GM23338 (cell line): ENCODE measurements around the gene PROCA1. TPM values are rescaled to one million over a fixed set of nuclear protein-coding genes. Genes with fewer than 3 reads are reported as not detected.
A peak's percentile ranks its signal among the peaks of the same experiment; 100 is the strongest.

Experiments
- ATAC-seq: fragments of 200-7000 bp; cut with Tn5 transposase; 3 replicates; pipeline ENCODE4 v1.9.1; 2020
- DNase-seq: peaks from one replicate; pipeline ENCODE4 v3.0.0-alpha.2; 2015; ENCODE audit warnings: low spot score
- H2AFZ ChIP-seq: fragments of 200-600 bp; sonication (generic); 2 replicates; pipeline ENCODE4 v1.8.0; 2016; ENCODE audit warnings: antibody characterized with exemption, mild to moderate bottlenecking, moderate library complexity
- H3F3A ChIP-seq: fragments of 200-600 bp; sonication (generic); replicated peaks from 2 replicates; pipeline ENCODE4 v1.8.0; 2017; ENCODE audit warnings: antibody characterized with exemption, mixed run types, low read depth
- H3K27ac ChIP-seq: fragments of 200-600 bp; sonication (generic); 2 replicates; pipeline ENCODE4 v1.6.1; 2016; ENCODE audit warnings: low read depth
- H3K27me3 ChIP-seq: fragments of 200-600 bp; sonication (generic); 2 replicates; pipeline ENCODE4 v1.8.0; 2016; ENCODE audit warnings: mild to moderate bottlenecking, mixed run types, moderate library complexity; ENCODE audit not compliant: insufficient read depth
- H3K36me3 ChIP-seq: fragments of 200-600 bp; sonication (generic); 2 replicates; pipeline ENCODE4 v1.8.0; 2016; ENCODE audit warnings: mild to moderate bottlenecking; ENCODE audit not compliant: insufficient read depth
- H3K4me1 ChIP-seq: fragments of 200-600 bp; sonication (generic); 2 replicates; pipeline ENCODE4 v1.8.0; 2016; ENCODE audit warnings: mild to moderate bottlenecking, moderate library complexity; ENCODE audit not compliant: insufficient read depth
- H3K4me2 ChIP-seq: fragments of 200-600 bp; sonication (generic); 2 replicates; pipeline ENCODE4 v1.7.1; 2017; ENCODE audit warnings: mixed run types
- H3K4me3 ChIP-seq: fragments of 200-600 bp; sonication (generic); 2 replicates; pipeline ENCODE4 v1.6.1; 2016; ENCODE audit warnings: mixed run types
- H3K79me2 ChIP-seq: fragments of 200-600 bp; sonication (generic); replicated peaks from 2 replicates; pipeline ENCODE4 v1.8.0; 2017; ENCODE audit warnings: mild to moderate bottlenecking; ENCODE audit not compliant: insufficient read depth
- H3K9me2 ChIP-seq: fragments of 200-600 bp; sonication (generic); 2 replicates; pipeline ENCODE4 v1.8.0; 2017; ENCODE audit not compliant: insufficient read depth
- H4K20me1 ChIP-seq: fragments of 200-600 bp; sonication (generic); replicated peaks from 2 replicates; pipeline ENCODE4 v1.8.0; 2017; ENCODE audit warnings: mild to moderate bottlenecking; ENCODE audit not compliant: insufficient read depth
- H3K27ac Mint-ChIP-seq: 2 replicates; pipeline ENCODE4 v1.8.0; 2020; ENCODE audit warnings: inconsistent platforms, mild to moderate bottlenecking, moderate library complexity, mixed read lengths
- H3K27me3 Mint-ChIP-seq: 3 replicates; pipeline ENCODE4 v1.8.0; 2022; ENCODE audit warnings: low read depth, mild to moderate bottlenecking, moderate library complexity, mixed read lengths, inconsistent platforms; ENCODE audit not compliant: insufficient read depth, poor library complexity
- H3K36me3 Mint-ChIP-seq: 3 replicates; pipeline ENCODE4 v1.8.0; 2021; ENCODE audit warnings: low read depth, mild to moderate bottlenecking, inconsistent platforms, moderate library complexity, mixed read lengths
- H3K4me1 Mint-ChIP-seq: 3 replicates; pipeline ENCODE4 v1.8.0; 2020; ENCODE audit warnings: mild to moderate bottlenecking, inconsistent platforms, mixed read lengths
- H3K4me3 Mint-ChIP-seq: 3 replicates; pipeline ENCODE4 v1.8.0; 2021; ENCODE audit warnings: moderate library complexity, mild to moderate bottlenecking, inconsistent platforms, mixed read lengths
- H3K9me3 Mint-ChIP-seq: 3 replicates; pipeline ENCODE4 v1.8.0; 2020; ENCODE audit warnings: moderate library complexity, mild to moderate bottlenecking, inconsistent platforms, mixed read lengths
- EZH2phosphoT487 ChIP-seq: fragments of 200-600 bp; sonication (generic); IDR thresholded peaks from one replicate; pipeline ENCODE4 v1.8.1; 2018; ENCODE audit warnings: antibody characterized with exemption; ENCODE audit not compliant: unreplicated experiment
- JUNB ChIP-seq: IDR thresholded peaks from one replicate; pipeline ENCODE4 v1.6.1; 2016; ENCODE audit warnings: antibody characterized with exemption; ENCODE audit not compliant: unreplicated experiment
- NANOG ChIP-seq: IDR thresholded peaks from 2 replicates; pipeline ENCODE4 v1.6.1; 2016; ENCODE audit warnings: antibody characterized with exemption, borderline replicate concordance
- POLR2AphosphoS5 ChIP-seq: IDR thresholded peaks from 2 replicates; pipeline ENCODE4 v1.6.1; 2016; ENCODE audit warnings: antibody characterized with exemption, low read depth
- REST ChIP-seq: IDR thresholded peaks from one replicate; pipeline ENCODE4 v1.6.1; 2018; ENCODE audit warnings: antibody characterized with exemption; ENCODE audit not compliant: unreplicated experiment
- STAT1 ChIP-seq: IDR thresholded peaks from one replicate; pipeline ENCODE4 v1.6.1; 2016; ENCODE audit warnings: antibody characterized with exemption; ENCODE audit not compliant: unreplicated experiment
- ZNF331 ChIP-seq: fragments of 250-450 bp; sonication (Bioruptor Pico); IDR thresholded peaks from 2 replicates; pipeline ENCODE4 v1.5.0; 2020; ENCODE audit warnings: low read depth, mild to moderate bottlenecking, moderate library complexity
- polyA plus RNA-seq: library from polyadenylated mRNA; unstranded; fragments of >200 nt; fragmentation: Nextera tagmentation; extraction: Ambion mirVana; gene quantifications from 2 replicates; pipeline ENCODE4 v1.2.1, GENCODE V29; 2016
- total RNA-seq: library from RNA; depleted of rRNA; stranded (reverse); fragments of >200 nt; shearing (Covaris generic); gene quantifications from 2 replicates; pipeline ENCODE4 v1.2.3, GENCODE V29; 2014

The PROCA1 gene
- total and polyA plus RNA-seq, 2 experiments from 2014 or later = 11.3 to 14.4 TPM

DNA sequence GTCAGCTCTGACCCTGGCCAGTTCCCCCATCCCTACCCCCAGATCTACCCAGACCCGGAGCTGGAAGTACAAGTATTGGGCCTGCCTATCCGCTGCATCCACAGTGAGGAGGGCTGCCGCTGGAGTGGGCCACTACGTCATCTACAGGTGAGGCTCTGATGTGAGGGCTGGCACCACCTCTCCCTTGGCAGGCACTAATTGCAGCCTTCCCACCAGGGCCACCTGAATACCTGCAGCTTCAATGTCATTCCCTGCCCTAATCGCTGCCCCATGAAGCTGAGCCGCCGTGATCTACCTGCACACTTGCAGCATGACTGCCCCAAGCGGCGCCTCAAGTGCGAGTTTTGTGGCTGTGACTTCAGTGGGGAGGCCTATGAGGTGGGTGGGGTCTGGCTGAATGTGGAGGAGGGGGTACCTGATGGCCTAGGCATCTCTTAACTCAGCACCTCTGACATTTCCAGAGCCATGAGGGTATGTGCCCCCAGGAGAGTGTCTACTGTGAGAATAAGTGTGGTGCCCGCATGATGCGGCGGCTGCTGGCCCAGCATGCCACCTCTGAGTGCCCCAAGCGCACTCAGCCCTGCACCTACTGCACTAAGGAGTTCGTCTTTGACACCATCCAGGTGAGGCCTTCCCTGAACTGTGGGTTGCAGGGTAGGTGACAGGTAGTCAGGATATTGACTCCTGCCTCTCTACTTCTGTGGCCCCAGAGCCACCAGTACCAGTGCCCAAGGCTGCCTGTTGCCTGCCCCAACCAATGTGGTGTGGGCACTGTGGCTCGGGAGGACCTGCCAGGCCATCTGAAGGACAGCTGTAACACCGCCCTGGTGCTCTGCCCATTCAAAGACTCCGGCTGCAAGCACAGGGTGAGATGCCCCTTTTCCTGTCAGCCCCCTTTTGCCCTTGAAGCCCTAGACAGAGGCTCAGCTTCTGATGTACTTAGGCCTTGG is 36.4 kb upstream of the PROCA1 start:
- H3K27me3 Mint-ChIP-seq = peaks cover 51% of the 10 kb centered on the region
- peak overlapping the region; percentile 29; the same call in 2 of the 3 replicates for H3K4me3 Mint-ChIP-seq
- no peaks in the 10 kb centered on the region for H3K9me3 Mint-ChIP-seq
- H3K4me3 ChIP-seq = no peak overlapping the region
- H3K27ac ChIP-seq = peak overlapping the region; percentile 99; the same call in 1 of the 2 replicates
- peaks cover 82% of the 10 kb centered on the region for H3K36me3 Mint-ChIP-seq
- no peak overlapping the region for H3K4me2 ChIP-seq
- no peak for ATAC-seq
- no peaks in the 10 kb centered on the region for H3K27me3 ChIP-seq
- peak overlapping the region; percentile 98 for H3K27ac Mint-ChIP-seq
- no peaks in the 10 kb centered on the region for H3K9me2 ChIP-seq
- H3K4me1 Mint-ChIP-seq = peaks cover 42% of the 10 kb centered on the region
- H3K4me1 ChIP-seq = peaks cover 28% of the 10 kb centered on the region
- H3K79me2 ChIP-seq = peaks cover 32% of the 10 kb centered on the region
- no peak for DNase-seq
- TF ChIP-seq REST (no peak), EZH2phosphoT487 (no peak), ZNF331 (CRISPR knock-in tag) (no peak), NANOG (no peak), STAT1 (no peak), JUNB (no peak)
- H3F3A ChIP-seq = peaks cover 68% of the 10 kb centered on the region
- H2AFZ ChIP-seq = no peak overlapping the region
- peaks cover 34% of the 10 kb centered on the region for H3K36me3 ChIP-seq
- peaks cover 20% of the 10 kb centered on the region for H4K20me1 ChIP-seq

DNA sequence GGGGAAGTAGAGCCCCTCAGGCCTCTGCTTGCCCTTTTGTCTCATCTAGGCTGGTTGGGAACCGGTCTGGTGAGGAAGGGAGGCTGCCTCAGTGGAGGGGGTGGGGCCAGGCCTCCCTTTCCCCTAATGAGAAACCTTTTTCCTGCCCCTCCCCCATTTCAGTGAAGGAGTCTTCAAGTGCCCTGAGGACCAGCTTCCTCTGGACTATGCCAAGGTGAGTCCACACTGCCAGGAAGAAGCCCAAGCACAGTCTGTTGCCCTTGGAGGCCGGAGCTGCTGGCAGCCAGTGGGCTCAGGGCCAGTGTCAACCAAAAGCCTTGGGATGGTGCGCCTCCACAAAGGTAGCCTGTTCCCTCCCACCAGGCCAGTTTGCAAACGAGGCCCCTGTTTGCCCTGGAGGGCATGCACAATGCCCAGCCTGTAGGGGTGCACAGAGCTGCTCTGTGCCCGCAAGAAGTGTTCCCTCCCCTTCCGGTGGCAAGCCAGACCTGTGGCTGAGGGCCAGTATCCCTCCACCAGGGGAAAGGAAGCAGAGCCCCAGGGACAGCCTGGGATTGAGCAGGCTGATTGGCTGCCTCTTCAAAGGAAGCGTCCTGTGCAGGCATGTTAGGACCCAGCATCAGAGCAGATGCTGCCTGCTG is 35.5 kb upstream of the PROCA1 start:
- ATAC-seq (peak; percentile 3), DNase-seq (peak; percentile 74)
- H3K9me2 ChIP-seq = no peaks in the 10 kb centered on the region
- H3F3A ChIP-seq = peaks cover 59% of the 10 kb centered on the region
- Mint-ChIP-seq H3K4me1 (peaks cover 43% of the 10 kb centered on the region), H3K27ac (peak overlapping the region; percentile 98), H3K27me3 (peaks cover 52% of the 10 kb centered on the region), H3K4me3 (peak overlapping the region; percentile 91; the same call in 2 of the 3 replicates), H3K36me3 (peaks cover 77% of the 10 kb centered on the region), H3K9me3 (no peaks in the 10 kb centered on the region)
- peaks cover 34% of the 10 kb centered on the region for H3K36me3 ChIP-seq
- peak overlapping the region; percentile 96 for H3K4me2 ChIP-seq
- TF ChIP-seq POLR2AphosphoS5 = peak; percentile 17; the same call in 1 of the 2 replicates
- no peak for TF ChIP-seq REST
- H3K4me1 ChIP-seq = peaks cover 35% of the 10 kb centered on the region
- H2AFZ ChIP-seq = no peak overlapping the region
- peak overlapping the region; percentile 99 for H3K27ac ChIP-seq
- peaks cover 20% of the 10 kb centered on the region for H4K20me1 ChIP-seq
- peak overlapping the region; percentile 93 for H3K4me3 ChIP-seq
- no peaks in the 10 kb centered on the region for H3K27me3 ChIP-seq
- H3K79me2 ChIP-seq = peaks cover 32% of the 10 kb centered on the region
